Right lobe of liver (tissue), 6 donors: Measurements from ENCODE around the gene CRYBB1. TPM values are rescaled to one million over a fixed set of nuclear protein-coding genes. Genes with fewer than 3 reads are reported as not detected.
A peak's percentile ranks its signal among the peaks of the same experiment; 100 is the strongest.

Source experiments
- ATAC-seq, 4 donors: fragments of 200-7000 bp; cut with Tn5 transposase; one replicate each; pipeline ENCODE4 v1.9.1; 2020; ENCODE audit warnings: mild to moderate bottlenecking in 4 of 4, moderate library complexity in 4 of 4
- DNase-seq, 3 donors: peaks; one replicate each; pipeline ENCODE4 v3.0.0-alpha.2; 2020
- H3K27ac ChIP-seq, 3 donors: fragments of 200-600 bp; one replicate each; pipeline ENCODE4 v1.8.0; 2022
- H3K27me3 ChIP-seq, 2 donors: fragments of 200-600 bp; one replicate each; pipeline ENCODE4 v1.8.0; 2022
- H3K36me3 ChIP-seq, 4 donors: fragments of 200-600 bp; sonication (generic) in 1 of 4; one replicate each; pipeline versions ENCODE4 v1.5.1 to v1.8.0; 2017 to 2022; ENCODE audit warnings: control low read depth in 1 of 4
- H3K4me1 ChIP-seq, 4 donors: fragments of 200-600 bp; sonication (generic) in 1 of 4; one replicate each; pipeline versions ENCODE4 v1.5.1 to v1.8.0; 2017 to 2022; ENCODE audit warnings: control low read depth in 1 of 4
- H3K4me3 ChIP-seq, 3 donors: fragments of 200-600 bp; one replicate each; pipeline ENCODE4 v1.8.0; 2022
- H3K9me3 ChIP-seq, 4 donors: fragments of 200-600 bp; sonication (generic) in 1 of 4; one replicate each; pipeline versions ENCODE4 v1.5.1 to v1.8.0; 2017 to 2022; ENCODE audit warnings: control low read depth in 1 of 4
- CTCF ChIP-seq, 4 donors: fragments of 200-600 bp in 3 of 4; fragments of 450-650 bp in 1 of 4; IDR thresholded peaks; one replicate each; pipeline versions ENCODE4 v1.5.1 to v1.8.0; 2016 to 2022; ENCODE audit warnings: antibody characterized with exemption in 4 of 4, mild to moderate bottlenecking in 2 of 4
- POLR2A ChIP-seq: fragments of 450-650 bp; IDR thresholded peaks from one replicate; pipeline ENCODE4 v1.6.1; 2017; ENCODE audit warnings: antibody characterized with exemption, mild to moderate bottlenecking
- WGBS: methylation state at CpG from one replicate; pipeline ENCODE4 v1.1.6; 2018; ENCODE audit warnings: low coverage, low lambda C conversion rate; ENCODE audit not compliant: insufficient coverage; ENCODE audit errors: missing lambda C conversion rate; 5-methylcytosine and 5-hydroxymethylcytosine counted together
- intact Hi-C, 2 donors: fragments of 100-400 bp; cut with DNase I; formaldehyde crosslinking; loops; one replicate each; pipeline versions ENCODE4 v1.11.2 to v1.14.1; 2022
- total RNA-seq, 6 experiments: library from RNA; depleted of rRNA in 2 of 6; stranded (reverse); fragments of >200 nt in 2 of 6; fragmentation: NEBNext Ultra II Directional in 3 of 6; extraction: Animal tissue kit (Norgen Biotek cat#: 25700) in 3 of 6; gene quantifications; one replicate each; pipeline versions ENCODE4 v1.1.0 to v1.2.4, GENCODE V29; 2016 to 2023
- donor health status: DM: no; HTN: yes; CAD: no.
- donor health status: DM: no; HTN: no; CAD: no.
- donor health status: DM: no; HTN: no; CAD: no.
- donor health status: DM: no; HTN: yes; CAD: no.
- donor health status: DM: no; HTN: yes; CAD: no.

Gene CRYBB1
- total RNA-seq, 6 experiments from 2014 or later: 0.53 to 0.59 TPM; not detected in 4

GRCh38 chr22:26556904-26557303 is 60.9 kb downstream of the CRYBB1 start:
- H3K27me3 ChIP-seq: no peaks in the 10 kb centered on the region
- 25% methylated on average over 2 of the region's 5 CpGs for WGBS
- no peaks in the 10 kb centered on the region for H3K36me3 ChIP-seq
- intact Hi-C loops: no loop called here
- ATAC-seq (peak; percentile 50 to 78 (median 64)), DNase-seq (peak; percentile 80 to 93 (median 92))
- H3K4me3 ChIP-seq: no peak overlapping the region
- peak overlapping the region; percentile 41 to 95 (median 55) for H3K27ac ChIP-seq
- TF ChIP-seq CTCF (IDR thresholded peaks at IDR 0.05) (no peak), POLR2A (peak; percentile 27)
- H3K4me1 ChIP-seq: peaks cover 0 to 91% (median 37%) of the 10 kb centered on the region in 4 donors
- no peaks in the 10 kb centered on the region for H3K9me3 ChIP-seq

GRCh38 chr22:26555478-26555877 is 62.3 kb downstream of the CRYBB1 start:
- TF ChIP-seq CTCF (IDR thresholded peaks at IDR 0.05) (no peak), POLR2A (no peak)
- peak; percentile 4 to 45 (median 32) for ATAC-seq
- H3K9me3 ChIP-seq: no peaks in the 10 kb centered on the region
- peak; percentile 57 to 85 (median 80) for DNase-seq
- no peak overlapping the region for H3K4me3 ChIP-seq
- H3K36me3 ChIP-seq: no peaks in the 10 kb centered on the region
- WGBS: 29% methylated on average over 1 of the region's 11 CpGs
- peaks cover 0 to 95% (median 41%) of the 10 kb centered on the region in 4 donors for H3K4me1 ChIP-seq
- intact Hi-C loops: no loop called here
- H3K27me3 ChIP-seq: no peaks in the 10 kb centered on the region
- peak overlapping the region; percentile 32 to 95 (median 39) for H3K27ac ChIP-seq

GRCh38 chr22:26554956-26555355 is 62.9 kb downstream of the CRYBB1 start:
- no peak for ATAC-seq
- WGBS: 43% methylated on average over 5 of the region's 6 CpGs
- no peak for TF ChIP-seq CTCF (IDR thresholded peaks at IDR 0.05)
- TF ChIP-seq POLR2A: no peak
- no peaks in the 10 kb centered on the region for H3K27me3 ChIP-seq
- H3K9me3 ChIP-seq: no peaks in the 10 kb centered on the region
- no peak overlapping the region for H3K4me3 ChIP-seq
- H3K27ac ChIP-seq: peak overlapping the region in 2 of 3 donors; percentile 39 to 95
- no peaks in the 10 kb centered on the region for H3K36me3 ChIP-seq
- peaks cover 0 to 92% (median 38%) of the 10 kb centered on the region in 4 donors for H3K4me1 ChIP-seq
- no peak for DNase-seq
- intact Hi-C loops: no loop called here

- TF ChIP-seq POLR2A (no peak), CTCF (IDR thresholded peaks at IDR 0.05) (no peak)
- ATAC-seq: peak in 3 of 4 donors; percentile 9 to 25 (median 17)
- no peaks in the 10 kb centered on the region for H3K27me3 ChIP-seq
- H3K4me1 ChIP-seq: peaks cover 0 to 86% (median 31%) of the 10 kb centered on the region in 4 donors
- H3K9me3 ChIP-seq: no peaks in the 10 kb centered on the region
- H3K36me3 ChIP-seq: no peaks in the 10 kb centered on the region
- peak overlapping the region in 1 of 3 donors; percentile 7 for H3K4me3 ChIP-seq
- WGBS: 18% methylated on average over 7 of the region's 7 CpGs
- H3K27ac ChIP-seq: peak overlapping the region; percentile 26 to 95 (median 29)
- intact Hi-C loops: no loop called here
- DNase-seq: no peak
Measured at GRCh38 chr22:26553056-26553752, 64.6 kb downstream of the CRYBB1 start.
